ENCODE measurements around the gene FKBP1A. TPM values are rescaled to one million over a fixed set of nuclear protein-coding genes. Genes with fewer than 3 reads are reported as not detected.
"Not testable (repeated sequence)": the region's sequence is repeated elsewhere in the genome, so short reads cannot be mapped to it uniquely, and the experiment has no call there.

FKBP1A gene
- total and polyA plus RNA-seq, 10 of the 15 experiments (the other 5 are each of a cell fraction or from before 2014, with no cell fraction given): 103 to 687 (median 254) TPM

DNA sequence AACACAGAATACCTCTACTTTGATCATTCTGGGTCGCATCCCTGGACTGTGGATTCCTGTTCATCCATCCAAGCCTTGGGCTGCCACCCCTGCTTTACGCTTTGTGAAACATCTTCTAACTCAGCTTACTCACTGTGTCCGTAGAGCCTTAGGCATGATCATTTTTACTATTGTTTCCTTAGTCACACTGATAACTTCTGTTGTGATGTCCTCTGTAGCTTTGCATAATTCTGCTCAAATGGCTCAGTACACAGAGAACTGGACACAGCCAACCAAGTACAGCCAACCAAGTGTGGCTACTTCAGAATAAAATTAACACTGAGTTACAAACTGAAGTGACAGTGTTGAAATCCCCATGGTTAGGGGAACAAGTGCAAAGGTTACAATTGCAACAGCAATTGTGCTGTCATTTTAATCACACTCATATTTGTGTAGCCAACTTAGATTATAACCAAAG, 8.6 kb upstream of the FKBP1A start:
- ChIA-PET RAD21 (ENCODE audit: unreplicated experiment) (no interaction called here), SMC1A (ENCODE audit: uncharacterized antibody, unreplicated experiment) (interaction anchor here (1.1 to 1.8 kb wide), 2 partner anchors 35 to 64 kb away, joined by 3 read pairs; no protein-coding TSS in a partner anchor), POLR2A (no interaction called here), CTCF (interaction anchor here (0.7 to 1.6 kb wide), 3 partner anchors 66 to 102 kb away, joined by 3 to 4 read pairs (median 3); no protein-coding TSS in a partner anchor)
- Histone ChIP-seq H3K27ac (ENCODE audit: control insufficient read depth, insufficient read depth) (no peak overlapping the region), H3K9me3 (replicated peaks; ENCODE audit: control insufficient read depth, insufficient read depth, low read length) (no peaks in the 10 kb centered on the region), H3K4me2 (ENCODE audit: control insufficient read depth, insufficient read depth) (no peak overlapping the region), H3K36me3 (ENCODE audit: control insufficient read depth in 2 of 2, insufficient read depth in 2 of 2, low read length in 1 of 2) (no peaks in the 10 kb centered on the region), H3K9ac (ENCODE audit: control insufficient read depth, insufficient read depth, low read length) (no peak overlapping the region), H4K20me1 (ENCODE audit: control insufficient read depth, insufficient read depth) (no peaks in the 10 kb centered on the region), H3K79me2 (ENCODE audit: control insufficient read depth, insufficient read depth, low read length) (no peaks in the 10 kb centered on the region), H3K27me3 (replicated peaks in 1 of 2; ENCODE audit: control insufficient read depth in 2 of 2, insufficient read depth in 2 of 2, low read length in 1 of 2) (no peaks in the 10 kb centered on the region; a peak in 2 of 4 replicates), H3K4me3 (no peak overlapping the region), H3K4me1 (ENCODE audit: control insufficient read depth, insufficient read depth, low read length) (peaks cover 4% of the 10 kb centered on the region; the same call in 1 of the 2 replicates), H2AFZ (ENCODE audit: control insufficient read depth, low read depth, low read length) (no peak overlapping the region)
- FAIRE-seq (no peak), ATAC-seq (no peak), DNase-seq (ENCODE audit: low read depth, low spot score) (no peak)
- TF ChIP-seq ZNF622 (IDR thresholded peaks at IDR 0.05) (no peak), RB1 (IDR thresholded peaks at IDR 0.05; ENCODE audit: borderline replicate concordance) (no peak), FOXK2 (IDR thresholded peaks at IDR 0.05) (no peak), SPI1 (IDR thresholded peaks at IDR 0.05; ENCODE audit: borderline replicate concordance, insufficient read depth, low read depth, low read length) (no peak)
- in situ Hi-C loops (cut with MboI): no loop called here
- WGBS (ENCODE audit: insufficient coverage, insufficient replicate concordance, low lambda C conversion rate, missing lambda C conversion rate): 27% methylated on average over 3 of the region's 3 CpGs
- no TSS peak for BruUV-seq (replicated peaks)
- intact Hi-C loops (cut with micrococcal nuclease; ENCODE audit: unreplicated experiment): no loop called here

DNA sequence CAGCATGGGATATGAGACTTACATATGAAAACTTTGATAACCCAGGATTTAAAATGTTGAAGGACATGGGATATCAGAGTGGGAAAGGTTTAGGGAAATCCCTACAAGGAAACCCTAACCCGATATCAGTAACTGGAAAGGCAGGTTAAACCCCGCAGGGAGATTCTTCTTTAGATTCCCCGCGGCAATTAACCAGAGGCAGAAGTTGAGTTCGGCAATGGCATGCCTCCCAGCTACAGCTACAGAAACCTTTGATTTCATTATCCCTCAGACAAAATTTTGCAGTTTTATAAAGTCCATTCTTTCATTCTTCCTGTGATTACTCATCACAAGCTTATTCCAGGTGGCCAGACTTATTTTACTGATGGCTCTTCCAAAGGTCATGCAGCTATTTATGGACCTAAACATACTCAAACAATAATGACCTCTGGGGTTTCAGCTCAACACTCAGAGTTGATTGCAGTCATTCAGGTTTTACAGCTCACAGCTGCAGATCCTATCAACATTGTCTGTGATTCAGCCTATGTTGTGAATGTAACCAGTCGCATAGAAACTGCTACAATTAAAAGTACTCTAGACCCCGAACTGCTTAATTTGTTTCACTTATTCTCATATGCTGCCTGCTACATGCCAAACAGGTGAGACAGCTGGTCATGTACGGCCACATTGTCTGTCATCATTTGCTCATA, 7.0 kb upstream of the FKBP1A start:
- H3K27ac ChIP-seq (ENCODE audit: control insufficient read depth, insufficient read depth); H3K9me3 ChIP-seq (replicated peaks; ENCODE audit: control insufficient read depth, insufficient read depth, low read length); H2AFZ ChIP-seq (ENCODE audit: control insufficient read depth, low read depth, low read length); DNase-seq (ENCODE audit: low read depth, low spot score); H3K4me3 ChIP-seq; H3K79me2 ChIP-seq (ENCODE audit: control insufficient read depth, insufficient read depth, low read length); BruUV-seq (replicated peaks); POLR2A ChIA-PET; H3K4me1 ChIP-seq (ENCODE audit: control insufficient read depth, insufficient read depth, low read length); in situ Hi-C loops (cut with MboI); H3K27me3 ChIP-seq (replicated peaks in 1 of 2; ENCODE audit: control insufficient read depth in 2 of 2, insufficient read depth in 2 of 2, low read length in 1 of 2); FAIRE-seq; ATAC-seq; H3K4me2 ChIP-seq (ENCODE audit: control insufficient read depth, insufficient read depth); H4K20me1 ChIP-seq (ENCODE audit: control insufficient read depth, insufficient read depth); H3K9ac ChIP-seq (ENCODE audit: control insufficient read depth, insufficient read depth, low read length); H3K36me3 ChIP-seq (ENCODE audit: control insufficient read depth in 2 of 2, insufficient read depth in 2 of 2, low read length in 1 of 2): not testable (repeated sequence)
- CTCF ChIA-PET: interaction anchor here (0.9 to 1.7 kb wide), 6 partner anchors 27 to 138 kb away, joined by 3 to 11 read pairs (median 4); no protein-coding TSS in a partner anchor
- RAD21 ChIA-PET (ENCODE audit: unreplicated experiment): interaction anchor here (1.4 kb wide), 1 partner anchor 36 kb away, joined by 4 read pairs; no protein-coding TSS in a partner anchor
- 50% methylated on average over 8 of the region's 8 CpGs for WGBS (ENCODE audit: insufficient coverage, insufficient replicate concordance, low lambda C conversion rate, missing lambda C conversion rate)
- SMC1A ChIA-PET (ENCODE audit: uncharacterized antibody, unreplicated experiment): interaction anchor here (1.0 to 1.8 kb wide), 5 partner anchors 16 to 101 kb away, joined by 3 to 7 read pairs (median 3); no protein-coding TSS in a partner anchor
- intact Hi-C loops (cut with micrococcal nuclease; ENCODE audit: unreplicated experiment): loop anchor here (5.0 kb wide), 1 partner anchor 88 kb away; no protein-coding TSS in a partner anchor

Data from GM12878 (cell line).